Prostate gland (tissue), 2 donors: ENCODE data around the gene BANF1. TPM values are rescaled to one million over a fixed set of nuclear protein-coding genes. Genes with fewer than 3 reads are reported as not detected.
"Not testable (repeated sequence)": the region's sequence is repeated elsewhere in the genome, so short reads cannot be mapped to it uniquely, and the experiment has no call there.

Experiments used
- DNase-seq: peaks from one replicate; pipeline ENCODE4 v3.0.0-alpha.2; 2019; ENCODE audit warnings: low spot score
- H3K27ac ChIP-seq, 2 donors: fragments of 200-600 bp; sonication (generic); 2 replicates each; pipeline ENCODE4 v1.5.1; 2017 to 2019
- H3K27me3 ChIP-seq: fragments of 200-600 bp; sonication (generic); replicated peaks from 2 replicates; pipeline ENCODE4 v1.5.1; 2019; ENCODE audit not compliant: insufficient read depth
- H3K36me3 ChIP-seq, 2 donors: fragments of 200-600 bp; sonication (generic); 1 replicate in 1 of 2; 2 replicates in 1 of 2; pipeline versions ENCODE4 v1.5.1 to v1.8.1; 2017 to 2019
- H3K4me1 ChIP-seq: fragments of 200-600 bp; sonication (generic); replicated peaks from 2 replicates; pipeline ENCODE4 v1.5.1; 2019
- H3K4me3 ChIP-seq, 2 donors: fragments of 200-600 bp; sonication (generic); 2 replicates each; pipeline ENCODE4 v1.5.1; 2017 to 2019
- H3K9me3 ChIP-seq: fragments of 200-600 bp; sonication (generic); 2 replicates; pipeline ENCODE4 v1.5.1; 2017
- POLR2A ChIP-seq: fragments of 450-650 bp; IDR thresholded peaks from one replicate; pipeline ENCODE4 v1.6.1; 2016; ENCODE audit warnings: antibody characterized with exemption, mild to moderate bottlenecking
- POLR2AphosphoS5 ChIP-seq: sonication (generic); formaldehyde crosslinking; IDR thresholded peaks from one replicate; pipeline ENCODE4 v1.6.1; 2017; ENCODE audit warnings: antibody characterized with exemption
- WGBS: methylation state at CpG from one replicate; pipeline ENCODE4 v1.1.5; 2018; 5-methylcytosine and 5-hydroxymethylcytosine counted together
- intact Hi-C: fragments of 100-400 bp; cut with DNase I; formaldehyde crosslinking; loops from one replicate; pipeline ENCODE4 v1.14.2; 2022
- total RNA-seq, 2 donors: library from RNA; depleted of rRNA; stranded (reverse); fragments of >200 nt; gene quantifications; one replicate each; pipeline ENCODE4 v1.1.0, GENCODE V29; 2016
- TF ChIP-seq, protein P1 (sequence below), 4 experiments: fragments of 200-600 bp in 2 of 4; fragments of 450-650 bp in 2 of 4; sonication (generic) in 2 of 4; IDR thresholded peaks; 1 replicate in 3 of 4; 2 replicates in 1 of 4; pipeline ENCODE4 v1.5.1; 2016 to 2019; ENCODE audit warnings: antibody characterized with exemption in 4 of 4, mild to moderate bottlenecking in 2 of 4, moderate library complexity in 2 of 4

Gene BANF1
- total RNA-seq, 2 donors from 2014 or later, result 59.4 to 78.8 TPM

DNA sequence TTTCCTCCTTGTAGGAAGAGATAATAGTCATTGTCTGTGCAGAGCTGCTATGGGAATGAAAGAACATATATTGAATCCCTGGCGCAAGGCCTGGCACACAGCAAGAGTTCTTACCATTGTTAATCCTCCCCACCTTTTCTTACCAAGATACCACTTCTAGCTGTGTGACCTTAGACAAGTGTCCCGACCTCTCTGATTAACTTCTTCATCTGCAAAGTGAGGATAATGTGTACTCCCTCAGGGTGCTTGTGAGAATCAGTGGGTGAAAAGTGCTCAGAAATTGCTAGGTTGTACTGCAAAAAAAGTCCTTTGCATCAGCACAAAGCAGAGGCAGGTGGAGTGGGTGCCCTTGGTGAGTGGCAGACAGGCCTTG lies 5.8 kb downstream of the BANF1 start:
- intact Hi-C loops, result no loop called here
- Histone ChIP-seq H3K9me3 (no peaks in the 10 kb centered on the region), H3K4me3 (no peak overlapping the region), H3K27ac (no peak overlapping the region), H3K27me3 (peaks cover 2% of the 10 kb centered on the region), H3K4me1 (peaks cover 6% of the 10 kb centered on the region), H3K36me3 (no peaks in the 10 kb centered on the region)
- TF ChIP-seq, protein P1, sequence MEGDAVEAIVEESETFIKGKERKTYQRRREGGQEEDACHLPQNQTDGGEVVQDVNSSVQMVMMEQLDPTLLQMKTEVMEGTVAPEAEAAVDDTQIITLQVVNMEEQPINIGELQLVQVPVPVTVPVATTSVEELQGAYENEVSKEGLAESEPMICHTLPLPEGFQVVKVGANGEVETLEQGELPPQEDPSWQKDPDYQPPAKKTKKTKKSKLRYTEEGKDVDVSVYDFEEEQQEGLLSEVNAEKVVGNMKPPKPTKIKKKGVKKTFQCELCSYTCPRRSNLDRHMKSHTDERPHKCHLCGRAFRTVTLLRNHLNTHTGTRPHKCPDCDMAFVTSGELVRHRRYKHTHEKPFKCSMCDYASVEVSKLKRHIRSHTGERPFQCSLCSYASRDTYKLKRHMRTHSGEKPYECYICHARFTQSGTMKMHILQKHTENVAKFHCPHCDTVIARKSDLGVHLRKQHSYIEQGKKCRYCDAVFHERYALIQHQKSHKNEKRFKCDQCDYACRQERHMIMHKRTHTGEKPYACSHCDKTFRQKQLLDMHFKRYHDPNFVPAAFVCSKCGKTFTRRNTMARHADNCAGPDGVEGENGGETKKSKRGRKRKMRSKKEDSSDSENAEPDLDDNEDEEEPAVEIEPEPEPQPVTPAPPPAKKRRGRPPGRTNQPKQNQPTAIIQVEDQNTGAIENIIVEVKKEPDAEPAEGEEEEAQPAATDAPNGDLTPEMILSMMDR (IDR thresholded peaks at IDR 0.05), result no peak
- no peak for TF ChIP-seq POLR2AphosphoS5
- TF ChIP-seq POLR2A, result no peak
- WGBS, result 93% methylated on average over 2 of the region's 2 CpGs
- DNase-seq, result no peak

DNA sequence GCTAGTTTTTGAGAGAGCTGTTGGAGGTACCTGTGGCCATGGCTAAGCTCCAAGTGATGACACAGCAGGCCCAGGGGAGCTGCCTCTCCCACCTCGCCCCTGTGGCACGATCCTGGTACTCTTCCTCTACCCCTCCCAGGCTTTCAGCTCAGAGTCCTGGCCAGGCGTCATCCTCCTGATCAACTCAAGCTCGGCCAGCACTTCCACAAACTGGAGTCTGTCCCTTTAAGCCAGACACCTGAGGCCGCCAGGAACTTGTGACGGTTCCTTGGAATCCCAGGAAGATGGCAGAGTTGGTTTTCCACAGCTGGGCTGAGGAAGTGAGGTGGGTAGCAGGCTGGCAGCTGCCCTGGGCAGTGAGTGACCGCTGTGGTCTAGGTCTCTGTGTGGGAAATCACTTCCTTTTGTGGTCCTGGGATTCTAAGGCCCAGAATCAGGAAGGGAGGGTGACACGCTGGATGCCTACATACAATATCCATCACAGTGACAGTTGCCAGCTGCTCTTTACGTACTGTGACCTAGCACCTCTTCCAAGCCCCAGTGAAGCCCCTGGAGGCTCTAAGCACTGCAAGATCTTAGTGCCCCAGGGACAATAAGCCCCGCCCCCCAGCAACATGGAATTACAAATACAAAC lies 6.3 kb downstream of the BANF1 start:
- 54% methylated on average over 10 of the region's 10 CpGs for WGBS
- TF ChIP-seq POLR2AphosphoS5 (no peak), POLR2A (no peak)
- TF ChIP-seq, protein P1 (IDR thresholded peaks at IDR 0.05), result no peak
- Histone ChIP-seq H3K27ac (no peak overlapping the region), H3K4me1 (peaks cover under 1% of the 10 kb centered on the region), H3K27me3 (peaks cover 2% of the 10 kb centered on the region), H3K9me3 (no peaks in the 10 kb centered on the region), H3K4me3 (no peak overlapping the region), H3K36me3 (no peaks in the 10 kb centered on the region)
- DNase-seq, result no peak
- intact Hi-C loops, result no loop called here

DNA sequence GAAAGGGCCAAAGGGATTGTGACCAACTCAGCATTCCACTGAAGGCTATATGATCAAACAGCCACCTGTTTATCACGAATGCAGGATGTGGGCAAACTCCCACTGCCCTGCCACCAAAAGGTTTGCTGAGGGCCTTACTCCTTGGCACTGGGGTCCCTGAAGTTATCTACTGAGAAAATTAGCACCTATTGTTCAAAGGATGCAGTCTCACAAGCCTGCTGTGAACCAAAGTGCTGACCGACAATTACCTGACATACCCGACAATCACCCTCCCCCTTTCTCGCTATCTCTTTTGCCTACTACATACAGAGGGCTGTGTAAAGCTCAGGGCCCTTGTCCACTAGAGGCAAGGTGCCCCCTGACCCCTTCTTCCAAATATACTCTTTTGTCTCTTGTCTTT lies 7.7 kb downstream of the BANF1 start:
- H3K27me3 ChIP-seq, H3K27ac ChIP-seq, H3K36me3 ChIP-seq, intact Hi-C loops, H3K9me3 ChIP-seq, H3K4me3 ChIP-seq, DNase-seq, H3K4me1 ChIP-seq: not testable (repeated sequence)
- WGBS, result 66% methylated on average over 4 of the region's 4 CpGs

DNA sequence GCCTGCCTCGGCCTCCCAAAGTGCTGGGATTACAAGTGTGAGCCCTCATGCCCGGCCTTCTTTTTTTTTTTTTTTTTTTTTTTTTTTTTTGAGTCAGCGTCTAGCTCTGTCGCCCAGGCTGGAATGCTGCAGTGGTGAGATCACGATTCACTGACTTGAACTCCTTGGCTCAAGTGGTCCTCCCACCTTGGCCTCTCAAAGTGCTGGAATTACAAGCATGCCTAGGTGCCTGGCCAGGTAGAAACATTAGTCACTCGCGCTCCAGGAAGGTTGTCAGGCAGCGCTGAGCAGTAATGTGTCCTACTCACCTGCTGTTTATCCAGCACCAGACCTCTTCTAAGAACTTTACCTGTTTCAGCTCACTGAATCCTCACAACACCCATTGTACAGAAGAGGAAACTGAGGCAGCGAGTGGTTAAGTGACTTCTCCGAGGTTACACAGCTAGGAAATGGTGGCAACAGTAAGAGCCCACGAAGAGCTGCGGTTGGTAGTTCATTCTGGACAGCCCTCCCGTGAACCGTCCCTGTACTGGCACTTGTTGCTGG lies 9.0 kb downstream of the BANF1 start:
- no peak overlapping the region for H3K4me3 ChIP-seq
- H3K36me3 ChIP-seq, result no peaks in the 10 kb centered on the region
- no peaks in the 10 kb centered on the region for H3K4me1 ChIP-seq
- no peaks in the 10 kb centered on the region for H3K9me3 ChIP-seq
- no peak overlapping the region for H3K27ac ChIP-seq
- peak; percentile 28 for DNase-seq
- WGBS, result 31% methylated on average over 14 of the region's 14 CpGs
- intact Hi-C loops, result no loop called here
- peaks cover 2% of the 10 kb centered on the region for H3K27me3 ChIP-seq
- TF ChIP-seq POLR2AphosphoS5 (no peak), POLR2A (no peak)
- TF ChIP-seq, protein P1 (IDR thresholded peaks at IDR 0.05), result no peak

DNA sequence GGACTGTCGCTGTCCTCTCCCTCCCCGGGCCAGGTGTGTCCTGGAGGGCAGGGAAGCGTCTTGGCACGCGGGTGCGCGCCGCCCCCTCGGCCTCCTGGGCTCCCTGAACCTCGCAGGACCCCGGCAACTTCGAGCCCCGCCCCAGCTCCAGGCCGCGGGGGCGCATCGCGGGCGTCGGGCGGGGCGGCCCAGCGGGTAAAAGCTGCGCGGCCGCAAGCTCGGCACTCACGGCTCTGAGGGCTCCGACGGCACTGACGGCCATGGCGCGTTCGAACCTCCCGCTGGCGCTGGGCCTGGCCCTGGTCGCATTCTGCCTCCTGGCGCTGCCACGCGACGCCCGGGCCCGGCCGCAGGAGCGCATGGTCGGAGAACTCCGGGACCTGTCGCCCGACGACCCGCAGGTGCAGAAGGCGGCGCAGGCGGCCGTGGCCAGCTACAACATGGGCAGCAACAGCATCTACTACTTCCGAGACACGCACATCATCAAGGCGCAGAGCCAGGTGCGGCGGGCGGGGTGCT lies 9.5 kb downstream of the BANF1 start, which contains the start of gene CST6:
Gene CST6, plus strand, starts transcription at position 224 of the 519 bp plus-strand sequence. Its CDS starts 37 bp downstream, at position 261.
- H3K4me1 ChIP-seq, result no peaks in the 10 kb centered on the region
- H3K27me3 ChIP-seq, result peaks cover 2% of the 10 kb centered on the region
- H3K9me3 ChIP-seq, result no peaks in the 10 kb centered on the region
- H3K36me3 ChIP-seq, result no peaks in the 10 kb centered on the region
- no peak for DNase-seq
- WGBS, result 11% methylated on average over 27 of the region's 61 CpGs
- H3K4me3 ChIP-seq, result no peak within 1 kb of the TSS
- intact Hi-C loops, result no loop called here
- H3K27ac ChIP-seq, result no peak within 1 kb of the TSS
- TF ChIP-seq POLR2A (no peak), POLR2AphosphoS5 (no peak)
- TF ChIP-seq, protein P1 (IDR thresholded peaks at IDR 0.05), result no peak
